Spleen (tissue), 11 donors: Measurements from ENCODE around the gene ZSCAN18. TPM values are rescaled to one million over a fixed set of nuclear protein-coding genes. Genes with fewer than 3 reads are reported as not detected.
A peak's percentile ranks its signal among the peaks of the same experiment; 100 is the strongest.

Experiments
- DNase-seq: peaks from one replicate; pipeline ENCODE4 v3.0.0-alpha.2; 2020
- H3K27ac ChIP-seq, 8 donors: fragments of 200-600 bp; sonication (generic) in 7 of 8; 1 replicate in 4 of 8; 2 replicates in 4 of 8; pipeline versions ENCODE4 v1.5.0 to v1.8.0; 2016 to 2021; ENCODE audit warnings: inconsistent platforms in 4 of 8, mild to moderate bottlenecking in 4 of 8, moderate library complexity in 1 of 8
- H3K27me3 ChIP-seq, 7 donors: fragments of 200-600 bp; sonication (generic) in 6 of 7; replicated peaks in 1 of 7; 1 replicate in 4 of 7; 2 replicates in 3 of 7; pipeline versions ENCODE4 v1.5.0 to v1.8.0; 2016 to 2021; ENCODE audit warnings: inconsistent platforms in 3 of 7, mild to moderate bottlenecking in 1 of 7
- H3K36me3 ChIP-seq, 6 donors: fragments of 200-600 bp; sonication (generic) in 5 of 6; 1 replicate in 4 of 6; 2 replicates in 2 of 6; pipeline versions ENCODE4 v1.5.0 to v1.8.0; 2016 to 2021; ENCODE audit warnings: inconsistent platforms in 2 of 6
- H3K4me1 ChIP-seq, 6 donors: fragments of 200-600 bp; sonication (generic) in 5 of 6; 1 replicate in 3 of 6; 2 replicates in 3 of 6; pipeline versions ENCODE4 v1.5.0 to v1.8.0; 2016 to 2021; ENCODE audit warnings: inconsistent platforms in 3 of 6
- H3K4me3 ChIP-seq, 8 donors: fragments of 200-600 bp; sonication (generic) in 7 of 8; 1 replicate in 4 of 8; 2 replicates in 4 of 8; pipeline versions ENCODE4 v1.5.0 to v1.8.0; 2016 to 2021; ENCODE audit warnings: inconsistent platforms in 4 of 8, mild to moderate bottlenecking in 4 of 8, moderate library complexity in 2 of 8
- H3K9me3 ChIP-seq, 8 donors: fragments of 200-600 bp; sonication (generic) in 7 of 8; 1 replicate in 4 of 8; 2 replicates in 4 of 8; pipeline versions ENCODE4 v1.5.0 to v1.8.0; 2016 to 2021; ENCODE audit warnings: inconsistent platforms in 4 of 8
- POLR2A ChIP-seq, 3 donors: fragments of 450-650 bp; IDR thresholded peaks; one replicate each; pipeline ENCODE4 v1.5.1; 2017; ENCODE audit warnings: antibody characterized with exemption in 3 of 3, mild to moderate bottlenecking in 1 of 3
- POLR2AphosphoS5 ChIP-seq, 3 donors: sonication (generic); formaldehyde crosslinking; IDR thresholded peaks; one replicate each; pipeline ENCODE4 v1.5.1; 2017; ENCODE audit warnings: antibody characterized with exemption in 3 of 3
- WGBS, 5 donors: extraction: QIAGEN DNeasy Blood & Tissue Kit in 3 of 5; methylation state at CpG; one replicate each; pipeline versions ENCODE4 v1.1.5 to v1.1.7; 2013 to 2018; 5-methylcytosine and 5-hydroxymethylcytosine counted together
- intact Hi-C: fragments of 100-400 bp; cut with DNase I; formaldehyde crosslinking; loops from one replicate; pipeline ENCODE4 v1.15.0; 2023; ENCODE audit warnings: low total_unique reads
- polyA plus RNA-seq, 3 donors: library from polyadenylated mRNA; stranded (reverse); fragments of 200-250 nt; gene quantifications; one replicate each; pipeline ENCODE4 v1.2.1, GENCODE V29; 2013
- total RNA-seq, 7 donors: library from RNA; depleted of rRNA in 3 of 7; stranded (reverse); fragments of >200 nt in 3 of 7; fragmentation: NEBNext Ultra II Directional in 4 of 7; extraction: Animal tissue kit (Norgen Biotek cat#: 25700) in 4 of 7; gene quantifications; one replicate each; pipeline versions ENCODE4 v1.1.0 to v1.2.1, GENCODE V29; 2016 to 2021
- TF ChIP-seq, protein P1 (sequence below), 11 experiments: fragments of 200-600 bp in 7 of 11; fragments of 450-650 bp in 4 of 11; sonication (generic) in 4 of 11; IDR thresholded peaks in 8 of 11; conservative IDR thresholded peaks in 3 of 11; 1 replicate in 7 of 11; 2 replicates in 4 of 11; pipeline versions ENCODE4 v1.4.0 to v1.8.0; 2016 to 2021; ENCODE audit warnings: antibody characterized with exemption in 11 of 11, inconsistent platforms in 4 of 11, mild to moderate bottlenecking in 1 of 11
- donor health status: healthy with polysubstance abuse.
- donor health status: DM: no; HTN: no; CAD: no; lungs with moderate emphysema.
- donor health status: DM: no; HTN: no; CAD: no.
- donor health status: Bipolar disorder and iron deficiency.
- donor health status: healthy.
- donor health status: DM: no; HTN: no; CAD: no.
- donor health status: DM: yes; HTN: yes; CAD: no.

The ZSCAN18 gene
- total and polyA plus RNA-seq, 10 donors = 39.8 to 71.7 (median 57.2) TPM

DNA sequence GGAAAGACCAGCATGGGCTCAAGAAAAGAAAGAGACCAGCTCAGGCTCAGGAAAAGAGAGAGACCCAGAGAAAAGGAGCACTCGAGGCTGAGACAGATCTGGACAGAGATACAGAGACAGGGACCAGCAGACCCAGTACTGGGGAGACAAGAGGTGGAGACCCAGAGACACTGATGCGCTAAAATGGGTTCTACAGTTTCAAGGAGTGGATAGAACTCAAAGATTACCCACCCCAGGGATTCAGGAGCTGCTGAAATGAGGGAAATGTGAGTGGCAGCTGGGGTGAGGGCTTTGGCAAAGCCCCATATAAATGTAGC, 609 bp upstream of the ZSCAN18 start:
- intact Hi-C loops = no loop called here
- H3K36me3 ChIP-seq = peaks cover 0 to 11% (median 0%) of the 10 kb centered on the region in 6 donors
- TF ChIP-seq POLR2AphosphoS5 (IDR thresholded peaks at IDR 0.05) = no peak
- TF ChIP-seq POLR2A (IDR thresholded peaks at IDR 0.05) = no peak
- TF ChIP-seq, protein P1, sequence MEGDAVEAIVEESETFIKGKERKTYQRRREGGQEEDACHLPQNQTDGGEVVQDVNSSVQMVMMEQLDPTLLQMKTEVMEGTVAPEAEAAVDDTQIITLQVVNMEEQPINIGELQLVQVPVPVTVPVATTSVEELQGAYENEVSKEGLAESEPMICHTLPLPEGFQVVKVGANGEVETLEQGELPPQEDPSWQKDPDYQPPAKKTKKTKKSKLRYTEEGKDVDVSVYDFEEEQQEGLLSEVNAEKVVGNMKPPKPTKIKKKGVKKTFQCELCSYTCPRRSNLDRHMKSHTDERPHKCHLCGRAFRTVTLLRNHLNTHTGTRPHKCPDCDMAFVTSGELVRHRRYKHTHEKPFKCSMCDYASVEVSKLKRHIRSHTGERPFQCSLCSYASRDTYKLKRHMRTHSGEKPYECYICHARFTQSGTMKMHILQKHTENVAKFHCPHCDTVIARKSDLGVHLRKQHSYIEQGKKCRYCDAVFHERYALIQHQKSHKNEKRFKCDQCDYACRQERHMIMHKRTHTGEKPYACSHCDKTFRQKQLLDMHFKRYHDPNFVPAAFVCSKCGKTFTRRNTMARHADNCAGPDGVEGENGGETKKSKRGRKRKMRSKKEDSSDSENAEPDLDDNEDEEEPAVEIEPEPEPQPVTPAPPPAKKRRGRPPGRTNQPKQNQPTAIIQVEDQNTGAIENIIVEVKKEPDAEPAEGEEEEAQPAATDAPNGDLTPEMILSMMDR (IDR thresholded peaks at IDR 0.05 in 8 of 11, conservative IDR thresholded peaks at IDR 0.05 in 3 of 11) = no peak
- peak overlapping the region; percentile 62 to 96 (median 80) for H3K4me3 ChIP-seq
- DNase-seq = no peak
- H3K27me3 ChIP-seq = no peaks in the 10 kb centered on the region
- H3K27ac ChIP-seq = peak overlapping the region; percentile 48 to 92 (median 90)
- 10 to 26% (median 21%) methylated on average over 2 of the region's 2 CpGs for whole genome bisulfite sequencing, 5 donors
- peaks cover 0 to 89% (median 76%) of the 10 kb centered on the region in 8 donors for H3K9me3 ChIP-seq
- H3K4me1 ChIP-seq = peaks cover 0 to 25% (median 16%) of the 10 kb centered on the region in 6 donors

DNA sequence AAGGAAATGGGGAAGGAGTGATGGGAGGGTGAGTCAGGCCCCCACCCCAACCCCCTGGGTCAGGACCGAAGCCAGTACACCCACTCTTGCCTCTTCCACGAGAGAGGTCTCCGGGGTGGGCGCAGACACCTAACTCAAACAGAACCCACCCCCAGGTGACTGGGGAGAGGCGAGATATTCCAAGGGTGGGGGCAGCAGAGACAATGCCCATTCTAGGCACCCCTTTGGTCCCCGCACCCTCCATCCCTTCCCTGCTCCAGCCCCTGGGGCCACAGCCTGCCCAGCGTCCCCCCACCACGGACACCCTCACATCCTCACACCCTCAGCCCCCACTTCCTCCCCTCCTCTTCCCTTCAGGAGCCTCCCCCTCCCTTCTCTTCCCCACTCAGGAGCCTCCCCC, 682 bp downstream of the ZSCAN18 start:
- 28 to 62% (median 44%) methylated on average over 5 to 8 of the region's 8 CpGs for WGBS, 5 donors
- H3K27ac ChIP-seq = peak overlapping the region in 5 of 8 donors; percentile 88 to 92 (median 90)

DNA sequence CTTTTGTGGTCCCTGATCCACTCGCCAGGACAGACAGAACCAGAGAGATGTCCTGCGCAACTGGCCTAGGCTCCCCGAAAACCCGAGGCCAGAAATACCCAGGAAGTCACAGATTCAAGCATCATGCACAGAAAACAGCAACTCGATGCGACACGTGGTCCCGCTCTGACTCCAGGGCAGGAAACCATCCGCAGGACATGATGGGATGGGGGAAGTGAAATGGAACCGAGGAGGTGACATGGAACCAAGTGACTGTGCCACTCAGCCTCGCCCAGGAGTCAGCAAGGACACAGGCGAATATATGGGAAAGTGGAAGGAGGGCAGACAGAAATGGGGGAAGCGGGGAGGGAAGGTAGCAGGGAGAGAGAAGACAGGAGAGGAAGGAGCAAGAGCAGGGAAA, 1.1 kb downstream of the ZSCAN18 start:
- intact Hi-C loops = no loop called here
- Histone ChIP-seq H3K27ac (peak overlapping the region in 2 of 8 donors; percentile 88 to 92), H3K4me1 (peaks cover 0 to 25% (median 16%) of the 10 kb centered on the region in 6 donors), H3K27me3 (no peaks in the 10 kb centered on the region), H3K36me3 (peaks cover 0 to 23% (median 0%) of the 10 kb centered on the region in 6 donors), H3K9me3 (peaks cover 0 to 89% (median 74%) of the 10 kb centered on the region in 8 donors), H3K4me3 (peak overlapping the region in 5 of 8 donors; percentile 62 to 96 (median 82))
- TF ChIP-seq POLR2AphosphoS5 (IDR thresholded peaks at IDR 0.05) (no peak), POLR2A (IDR thresholded peaks at IDR 0.05) (no peak)
- TF ChIP-seq, protein P1 (IDR thresholded peaks at IDR 0.05 in 8 of 11, conservative IDR thresholded peaks at IDR 0.05 in 3 of 11) = no peak
- WGBS, 5 donors = 75 to 92% (median 90%) methylated on average over 13 of the region's 13 CpGs
- DNase-seq = no peak

More for the DNA sequence above, 682 bp downstream of the ZSCAN18 start:
- intact Hi-C loops = no loop called here
- Histone ChIP-seq H3K4me1 (peaks cover 0 to 25% (median 16%) of the 10 kb centered on the region in 6 donors), H3K4me3 (peak overlapping the region; percentile 25 to 96 (median 78)), H3K9me3 (peaks cover 0 to 89% (median 75%) of the 10 kb centered on the region in 8 donors), H3K27me3 (no peaks in the 10 kb centered on the region), H3K36me3 (peaks cover 0 to 18% (median 0%) of the 10 kb centered on the region in 6 donors)
- no peak for DNase-seq
- TF ChIP-seq POLR2A (IDR thresholded peaks at IDR 0.05) (no peak), POLR2AphosphoS5 (IDR thresholded peaks at IDR 0.05) (no peak)
- TF ChIP-seq, protein P1 (IDR thresholded peaks at IDR 0.05 in 8 of 11, conservative IDR thresholded peaks at IDR 0.05 in 3 of 11) = no peak

DNA sequence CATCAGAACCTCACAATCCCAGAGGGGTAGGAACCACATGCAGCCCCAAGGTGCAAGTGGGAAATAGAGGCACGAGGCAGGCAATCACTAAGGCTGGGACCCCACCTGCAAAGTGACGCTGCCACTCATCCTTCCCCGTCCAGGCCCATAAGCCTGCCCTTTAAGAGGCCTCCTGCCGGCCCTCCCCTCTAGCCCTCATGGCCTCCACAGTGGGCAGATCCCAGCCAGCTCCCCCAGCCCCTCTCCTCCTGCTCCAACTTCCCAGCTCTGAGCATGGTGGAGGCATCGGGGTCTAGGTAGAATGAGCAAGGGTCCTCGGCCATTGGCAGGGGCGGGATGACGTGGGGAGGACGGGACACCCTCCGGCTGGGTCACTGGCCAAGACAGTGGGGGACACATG, 2.7 kb downstream of the ZSCAN18 start:
- Histone ChIP-seq H3K4me3 (no peak overlapping the region), H3K36me3 (peaks cover 0 to 27% (median 0%) of the 10 kb centered on the region in 6 donors), H3K9me3 (peaks cover 0 to 89% (median 74%) of the 10 kb centered on the region in 8 donors), H3K4me1 (peaks cover 0 to 25% (median 16%) of the 10 kb centered on the region in 6 donors), H3K27me3 (no peaks in the 10 kb centered on the region), H3K27ac (no peak overlapping the region)
- whole genome bisulfite sequencing, 5 donors = 92 to 100% (median 96%) methylated on average over 9 to 10 of the region's 10 CpGs
- TF ChIP-seq POLR2A (IDR thresholded peaks at IDR 0.05) (no peak), POLR2AphosphoS5 (IDR thresholded peaks at IDR 0.05) (no peak)
- TF ChIP-seq, protein P1 (IDR thresholded peaks at IDR 0.05 in 8 of 11, conservative IDR thresholded peaks at IDR 0.05 in 3 of 11) = no peak
- no peak for DNase-seq
- intact Hi-C loops = no loop called here
